ENCODE results near the gene INO80C. TPM values are rescaled to one million over a fixed set of nuclear protein-coding genes. Genes with fewer than 3 reads are reported as not detected.

INO80C gene
- total RNA-seq, 4 donors from 2014 or later: 3.9 to 11.6 (median 8.8) TPM

DNA sequence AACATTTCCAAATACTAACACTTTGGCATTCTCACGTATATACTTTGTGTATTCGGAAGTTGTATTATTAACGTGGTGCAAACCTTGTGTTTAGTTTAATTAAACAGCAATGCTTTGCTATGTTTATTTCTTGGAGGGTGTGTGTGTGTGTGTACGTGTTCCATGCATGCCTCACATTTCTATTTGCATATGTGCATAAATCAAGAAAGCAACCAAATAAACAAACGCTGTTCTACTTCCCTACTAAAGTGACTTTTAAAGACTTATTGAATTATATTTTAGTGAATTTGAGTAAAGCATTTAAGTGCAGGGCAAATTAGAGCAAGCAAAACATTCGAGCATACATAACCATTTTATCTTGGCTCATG lies 66.4 kb downstream of the INO80C start:
- H3K4me3 ChIP-seq: no peak overlapping the region
- 90 to 91% methylated on average over 6 of the region's 6 CpGs for WGBS, 2 donors
- DNase-seq (ENCODE audit: low spot score in 2 of 2): no peak

DNA sequence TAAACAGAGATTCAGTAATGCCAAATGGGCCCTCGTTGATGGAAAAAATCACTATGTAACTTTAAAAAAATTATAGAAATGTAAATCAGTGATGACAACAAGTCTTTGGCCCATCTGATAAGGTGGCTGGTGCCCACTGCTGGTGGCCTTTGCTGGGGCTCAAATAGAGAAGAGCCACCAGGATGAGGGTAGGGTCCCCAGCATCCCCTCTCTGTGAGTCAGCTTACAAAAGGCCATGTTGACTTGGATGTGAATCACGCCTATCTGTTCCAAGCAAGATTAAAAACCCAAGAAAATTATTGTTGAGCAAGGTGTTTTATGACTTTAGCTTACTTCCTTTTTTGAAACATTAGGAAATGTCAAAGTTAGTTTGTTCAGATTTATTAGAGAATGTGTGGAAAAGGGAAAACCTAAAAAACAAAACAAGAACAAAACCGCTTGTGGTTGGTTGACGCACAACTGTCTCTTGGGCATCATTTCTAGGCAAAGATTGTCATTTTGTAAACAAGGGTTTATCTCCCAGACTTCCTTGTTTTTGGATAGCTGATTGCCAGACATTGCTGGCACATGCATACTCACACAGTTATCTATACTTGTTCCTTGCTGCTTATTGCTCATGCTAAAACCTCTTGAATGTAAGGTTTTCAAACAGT lies 66.9 kb downstream of the INO80C start:
- H3K9me3 ChIP-seq: peaks cover 0 to 14% (median 3%) of the 10 kb centered on the region in 4 donors
- TF ChIP-seq EP300 (IDR thresholded peaks at IDR 0.05): no peak
- TF ChIP-seq, protein P1, sequence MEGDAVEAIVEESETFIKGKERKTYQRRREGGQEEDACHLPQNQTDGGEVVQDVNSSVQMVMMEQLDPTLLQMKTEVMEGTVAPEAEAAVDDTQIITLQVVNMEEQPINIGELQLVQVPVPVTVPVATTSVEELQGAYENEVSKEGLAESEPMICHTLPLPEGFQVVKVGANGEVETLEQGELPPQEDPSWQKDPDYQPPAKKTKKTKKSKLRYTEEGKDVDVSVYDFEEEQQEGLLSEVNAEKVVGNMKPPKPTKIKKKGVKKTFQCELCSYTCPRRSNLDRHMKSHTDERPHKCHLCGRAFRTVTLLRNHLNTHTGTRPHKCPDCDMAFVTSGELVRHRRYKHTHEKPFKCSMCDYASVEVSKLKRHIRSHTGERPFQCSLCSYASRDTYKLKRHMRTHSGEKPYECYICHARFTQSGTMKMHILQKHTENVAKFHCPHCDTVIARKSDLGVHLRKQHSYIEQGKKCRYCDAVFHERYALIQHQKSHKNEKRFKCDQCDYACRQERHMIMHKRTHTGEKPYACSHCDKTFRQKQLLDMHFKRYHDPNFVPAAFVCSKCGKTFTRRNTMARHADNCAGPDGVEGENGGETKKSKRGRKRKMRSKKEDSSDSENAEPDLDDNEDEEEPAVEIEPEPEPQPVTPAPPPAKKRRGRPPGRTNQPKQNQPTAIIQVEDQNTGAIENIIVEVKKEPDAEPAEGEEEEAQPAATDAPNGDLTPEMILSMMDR (IDR thresholded peaks at IDR 0.05): no peak
- no peak for TF ChIP-seq POLR2A (IDR thresholded peaks at IDR 0.05)
- H3K27ac ChIP-seq: no peak overlapping the region
- H3K4me3 ChIP-seq: no peak overlapping the region
- no peaks in the 10 kb centered on the region for H3K27me3 ChIP-seq
- 64 to 68% methylated on average over 4 of the region's 4 CpGs for WGBS, 2 donors
- H3K36me3 ChIP-seq: no peaks in the 10 kb centered on the region
- DNase-seq (ENCODE audit: low spot score in 2 of 2): no peak
- peaks cover 0 to 10% (median 0%) of the 10 kb centered on the region in 4 donors for H3K4me1 ChIP-seq

More for the DNA sequence above, 66.4 kb downstream of the INO80C start:
- Histone ChIP-seq H3K9me3 (peaks cover 0 to 15% (median 4%) of the 10 kb centered on the region in 4 donors), H3K27ac (no peak overlapping the region), H3K4me1 (peaks cover 0 to 10% (median 0%) of the 10 kb centered on the region in 4 donors), H3K27me3 (no peaks in the 10 kb centered on the region), H3K36me3 (no peaks in the 10 kb centered on the region)
- TF ChIP-seq, protein P1 (IDR thresholded peaks at IDR 0.05): no peak

DNA sequence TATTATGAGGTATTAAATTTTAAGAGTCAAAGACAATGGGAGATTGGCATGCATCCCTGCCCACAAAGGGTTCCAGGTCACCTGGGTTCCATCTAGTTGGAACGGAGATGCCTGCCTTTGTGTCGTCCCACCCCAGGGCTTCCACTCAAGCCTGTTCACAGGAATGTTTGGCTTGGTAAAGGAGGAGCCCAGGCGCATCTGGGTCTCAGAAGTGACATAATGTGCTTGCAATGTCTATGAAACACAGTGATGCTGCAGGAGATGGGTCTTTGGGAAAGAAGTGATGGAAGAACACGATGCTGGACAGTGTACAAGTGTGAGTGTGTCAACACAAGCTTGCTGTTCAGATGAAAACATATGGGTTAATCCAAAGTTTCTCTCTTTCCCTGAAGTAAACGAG lies 71.0 kb downstream of the INO80C start:
- TF ChIP-seq EP300 (IDR thresholded peaks at IDR 0.05) (no peak), POLR2A (IDR thresholded peaks at IDR 0.05) (no peak)
- TF ChIP-seq, protein P1 (IDR thresholded peaks at IDR 0.05): no peak
- Histone ChIP-seq H3K27me3 (no peaks in the 10 kb centered on the region), H3K36me3 (no peaks in the 10 kb centered on the region), H3K9me3 (no peaks in the 10 kb centered on the region), H3K4me1 (no peaks in the 10 kb centered on the region), H3K4me3 (no peak overlapping the region), H3K27ac (no peak overlapping the region)
- 67 to 87% methylated on average over 5 of the region's 5 CpGs for WGBS, 2 donors
- no peak for DNase-seq (ENCODE audit: low spot score in 2 of 2)

DNA sequence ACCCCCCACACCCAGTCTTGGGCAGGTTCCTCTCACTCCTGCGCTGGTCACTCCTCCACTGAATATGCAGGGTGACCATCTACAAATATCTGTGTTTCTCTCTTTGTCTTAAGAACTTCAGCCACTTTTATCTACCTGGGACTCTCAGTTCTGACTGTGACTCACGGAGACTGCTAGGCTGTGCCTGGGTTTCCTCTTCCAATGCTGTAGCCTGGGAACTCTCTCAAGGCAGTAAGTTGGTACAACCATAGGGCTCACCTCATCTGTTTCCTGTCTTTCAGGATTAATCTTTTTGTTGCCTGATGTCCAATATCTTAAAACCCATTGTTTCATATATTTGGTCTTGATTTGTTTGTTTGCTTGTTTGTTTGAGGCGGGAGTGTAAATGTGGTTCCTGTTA lies 73.4 kb downstream of the INO80C start:
- Histone ChIP-seq H3K4me3 (no peak overlapping the region), H3K27me3 (no peaks in the 10 kb centered on the region), H3K9me3 (peaks cover 0 to 4% (median 0%) of the 10 kb centered on the region in 4 donors), H3K4me1 (no peaks in the 10 kb centered on the region), H3K27ac (no peak overlapping the region), H3K36me3 (no peaks in the 10 kb centered on the region)
- TF ChIP-seq EP300 (IDR thresholded peaks at IDR 0.05) (no peak), POLR2A (IDR thresholded peaks at IDR 0.05) (no peak)
- TF ChIP-seq, protein P1 (IDR thresholded peaks at IDR 0.05): no peak
- 86 to 88% methylated on average over 3 of the region's 3 CpGs for WGBS, 2 donors
- DNase-seq (ENCODE audit: low spot score in 2 of 2): no peak

DNA sequence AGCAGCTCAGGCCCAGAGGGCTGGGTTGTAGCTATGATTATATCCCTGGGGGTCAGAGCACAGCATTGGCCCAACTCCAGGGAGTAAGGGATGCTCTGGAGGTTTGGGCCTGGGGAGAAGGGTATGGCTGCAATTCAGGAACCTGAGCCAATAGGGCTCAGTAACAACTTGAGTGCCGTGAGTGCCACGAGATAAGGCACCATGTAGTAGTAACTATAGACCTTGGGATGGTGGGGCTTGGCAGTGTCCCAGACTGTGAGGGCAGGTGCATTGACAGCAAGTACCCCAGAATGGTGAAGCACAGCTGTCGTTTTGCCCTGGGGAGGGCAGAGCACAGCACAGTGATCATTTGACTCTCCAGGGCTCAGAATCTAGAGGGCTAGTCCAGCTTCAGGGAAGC lies 75.5 kb downstream of the INO80C start:
- no peak for DNase-seq (ENCODE audit: low spot score in 2 of 2)
- no peak overlapping the region for H3K27ac ChIP-seq
- no peaks in the 10 kb centered on the region for H3K36me3 ChIP-seq
- WGBS, 2 donors: 63 to 79% methylated on average over 3 of the region's 3 CpGs
- no peak overlapping the region for H3K4me3 ChIP-seq
- peaks cover 0 to 20% (median 1%) of the 10 kb centered on the region in 4 donors for H3K9me3 ChIP-seq
- TF ChIP-seq EP300 (IDR thresholded peaks at IDR 0.05) (no peak), POLR2A (IDR thresholded peaks at IDR 0.05) (no peak)
- TF ChIP-seq, protein P1 (IDR thresholded peaks at IDR 0.05): no peak
- no peaks in the 10 kb centered on the region for H3K4me1 ChIP-seq
- no peaks in the 10 kb centered on the region for H3K27me3 ChIP-seq

Measured in tibial nerve (tissue), 4 donors.